Thyroid gland (tissue), 4 donors: ENCODE results near the gene KRT33A.

Experiments
- CTCF ChIP-seq, 6 experiments: fragments of 200-600 bp in 3 of 6; fragments of 450-650 bp in 3 of 6; sonication (generic) in 3 of 6; IDR thresholded peaks; one replicate each; pipeline ENCODE4 v1.5.1; 2016 to 2019; ENCODE audit warnings: antibody characterized with exemption in 6 of 6, mild to moderate bottlenecking in 2 of 6, inconsistent platforms in 1 of 6, moderate library complexity in 1 of 6
- POLR2A ChIP-seq, 2 donors: fragments of 450-650 bp; IDR thresholded peaks; one replicate each; pipeline ENCODE4 v1.6.1; 2017; ENCODE audit warnings: antibody characterized with exemption in 2 of 2, mild to moderate bottlenecking in 2 of 2, moderate library complexity in 1 of 2

GRCh38 chr17:41369713-41370112 is 19.1 kb upstream of the KRT33A start, which contains the start of gene KRT33B:
- no peak for TF ChIP-seq CTCF (IDR thresholded peaks at IDR 0.05)
- TF ChIP-seq POLR2A (IDR thresholded peaks at IDR 0.05), result no peak
